Activated T-cell treated with anti-CD3 and anti-CD28 coated beads for 48 hours (primary cell): Measurements from ENCODE around the gene USP49.
A peak's percentile ranks its signal among the peaks of the same experiment; 100 is the strongest.
"Not testable (repeated sequence)": the region's sequence is repeated elsewhere in the genome, so short reads cannot be mapped to it uniquely, and the experiment has no call there.

Source experiments
- DNase-seq: peaks from one replicate; pipeline ENCODE4 v3.0.0-alpha.2; 2020; ENCODE audit warnings: low read depth

USP49 gene

DNA sequence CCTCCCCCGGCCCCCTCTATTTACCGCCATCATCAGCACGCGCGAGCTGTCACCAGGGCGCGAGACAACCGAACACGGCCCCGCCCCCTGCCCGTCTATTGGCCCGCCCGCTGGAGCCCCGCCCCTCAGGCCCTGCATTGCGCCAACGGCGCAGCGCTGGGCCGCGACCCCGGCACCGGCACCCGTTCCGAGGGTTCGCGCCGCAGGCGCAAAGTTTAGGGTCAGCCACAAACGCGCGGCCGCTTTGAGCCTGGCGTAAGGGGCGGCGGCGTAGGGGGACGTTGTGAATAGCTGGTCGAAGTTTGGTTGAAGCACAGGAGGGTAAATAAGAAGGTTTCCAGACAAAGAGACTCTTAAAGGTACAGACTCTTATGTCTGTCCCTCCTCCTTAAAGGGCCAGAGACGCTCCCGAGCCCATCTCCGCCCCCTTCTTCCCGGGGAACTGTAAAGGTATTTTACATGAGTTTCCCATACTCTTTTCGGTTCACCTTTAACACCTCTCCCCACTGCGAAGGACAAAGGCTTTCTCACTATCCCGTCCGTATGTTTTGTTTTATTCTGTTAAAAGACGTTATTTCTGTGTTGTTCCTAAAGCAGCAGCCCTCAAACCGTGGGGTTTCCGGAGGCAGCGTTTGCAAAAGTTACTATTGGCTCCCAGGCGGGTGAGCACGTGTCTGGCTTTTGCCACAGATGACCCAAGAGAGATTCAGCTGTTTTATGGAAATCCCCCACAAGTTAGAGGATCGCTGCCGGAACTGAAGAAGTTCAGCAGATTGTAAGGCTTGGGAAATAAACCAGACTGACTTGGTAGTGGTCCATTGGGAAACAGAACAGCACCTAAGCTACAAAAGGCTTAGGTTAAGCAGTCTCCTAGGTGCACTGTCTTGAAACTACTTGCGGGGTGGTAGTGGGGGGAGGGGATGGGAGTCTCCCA, at the start of gene USP49:
Gene USP49 (minus strand): TSS at position 76 of the 934 bp plus-strand sequence. CDS start 88,392 bp downstream, outside the sequence.
- peak; percentile 93 for DNase-seq

DNA sequence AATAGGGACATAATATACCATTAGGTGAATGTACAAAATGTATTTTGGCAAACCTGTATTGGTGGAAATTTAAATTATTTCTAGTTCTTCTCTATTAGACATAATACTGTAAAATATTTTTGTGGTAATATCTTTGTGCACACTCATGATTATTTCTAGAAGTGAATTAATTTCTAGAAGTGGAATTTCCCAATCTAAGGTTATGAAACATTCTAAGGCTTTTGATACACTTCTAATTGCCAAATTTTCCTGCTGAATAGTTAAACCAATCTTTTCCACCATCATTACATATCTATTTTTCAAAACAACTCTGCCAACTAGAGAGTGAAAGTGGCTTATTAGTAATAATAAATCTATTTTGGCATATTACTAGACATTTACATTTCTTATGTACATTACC, 48.3 kb upstream of the USP49 start:
- DNase-seq = no peak

DNA sequence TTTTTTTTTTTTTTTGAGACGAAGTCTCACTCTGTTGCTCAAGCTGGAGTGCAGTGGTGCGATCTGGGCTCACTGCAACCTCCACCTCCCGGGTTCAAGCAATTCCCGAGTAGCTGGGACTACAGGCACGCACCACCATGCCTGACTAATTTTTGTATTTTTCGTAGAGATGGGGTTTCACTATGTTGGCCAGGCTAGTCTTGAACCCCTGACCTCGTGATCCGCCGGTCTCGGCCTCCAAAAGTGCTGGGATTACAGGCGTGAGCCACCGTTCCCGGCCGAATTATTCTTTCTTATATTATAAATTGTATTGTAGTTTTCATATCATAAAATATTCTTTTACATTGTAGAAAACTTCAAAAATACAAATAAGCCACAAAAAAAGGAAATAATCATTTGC, 47.7 kb upstream of the USP49 start:
- not testable (repeated sequence) for DNase-seq

DNA sequence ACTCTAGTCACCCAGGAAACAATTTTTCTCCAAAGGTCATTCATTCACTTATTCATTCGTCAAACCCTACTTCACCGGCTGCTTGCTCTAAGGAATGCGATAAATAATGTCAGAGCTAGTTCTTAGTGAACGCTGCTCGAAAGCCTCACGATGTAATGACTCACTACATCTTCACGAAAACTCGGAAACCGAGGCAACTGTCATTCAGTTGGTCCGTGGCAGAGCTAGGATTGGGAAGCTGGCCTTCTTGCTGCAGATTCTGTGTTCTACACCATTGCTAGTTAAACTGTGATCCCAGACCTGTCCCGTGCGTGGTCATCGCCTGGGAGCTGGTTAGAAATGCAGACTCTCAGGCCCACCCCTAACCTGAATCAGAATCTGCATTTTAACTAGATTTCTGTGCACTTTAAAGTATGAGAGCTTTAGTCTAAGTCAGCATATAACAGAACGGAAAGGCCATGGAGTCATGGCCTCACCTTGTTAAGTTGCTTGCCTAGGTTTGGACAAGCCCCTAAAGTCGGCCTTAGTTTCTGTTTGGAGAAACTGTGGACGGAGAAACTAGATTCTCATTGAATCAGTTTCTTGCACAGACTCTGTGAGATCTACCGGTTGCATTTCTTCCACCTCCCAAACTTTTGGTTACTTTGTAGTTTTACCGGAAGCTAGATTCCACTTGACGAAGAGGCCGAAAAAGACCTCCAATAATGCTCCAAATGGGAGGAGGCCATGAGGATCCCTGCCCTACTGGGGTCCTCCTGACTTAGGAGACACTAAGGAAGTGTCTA, 47.1 kb upstream of the USP49 start:
- DNase-seq = no peak

DNA sequence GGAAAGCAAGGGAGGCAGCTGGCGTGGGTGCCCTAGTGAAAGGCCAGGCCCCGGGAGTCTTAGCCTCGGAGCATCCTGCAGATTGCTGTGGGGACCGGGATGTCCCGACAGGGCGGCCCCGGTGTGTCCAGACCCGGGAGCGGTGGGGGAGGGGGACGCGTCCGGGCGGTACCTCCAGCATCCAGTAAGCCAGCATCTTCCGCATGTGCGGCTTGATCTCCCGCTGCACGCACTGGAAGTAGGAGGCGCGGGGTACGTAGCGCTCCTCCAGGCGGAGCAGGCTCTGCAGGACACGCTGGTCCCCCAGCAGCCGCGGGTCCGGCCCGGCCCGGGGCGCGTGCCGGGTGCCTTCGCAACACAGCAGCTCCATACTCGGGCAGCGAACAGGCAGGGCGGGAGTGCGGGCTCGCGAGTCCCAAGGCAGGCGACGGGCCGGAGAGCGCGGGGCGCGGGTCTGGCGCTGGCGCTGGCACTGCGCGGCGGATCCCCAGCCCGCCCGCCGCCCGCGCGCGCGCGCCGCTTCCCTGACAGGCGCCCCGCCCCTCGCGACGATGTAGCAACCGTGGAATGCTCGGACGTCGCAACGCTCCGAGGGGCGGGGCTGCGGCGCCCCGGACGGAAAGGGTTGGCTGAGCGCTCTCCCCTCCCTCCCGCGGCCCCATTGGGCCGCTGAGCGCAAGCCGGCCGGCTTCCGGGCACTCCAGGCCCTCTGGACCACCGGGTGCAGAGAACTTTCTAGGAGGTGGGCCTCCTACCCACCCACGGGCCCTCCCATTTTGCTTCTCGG, 46.3 kb upstream of the USP49 start, which contains the start of gene CCND3:
Gene CCND3 (minus strand): TSS at position 529 of the 787 bp plus-strand sequence. CDS start 159 bp downstream, at position 370.
- peak; percentile 93 for DNase-seq

DNA sequence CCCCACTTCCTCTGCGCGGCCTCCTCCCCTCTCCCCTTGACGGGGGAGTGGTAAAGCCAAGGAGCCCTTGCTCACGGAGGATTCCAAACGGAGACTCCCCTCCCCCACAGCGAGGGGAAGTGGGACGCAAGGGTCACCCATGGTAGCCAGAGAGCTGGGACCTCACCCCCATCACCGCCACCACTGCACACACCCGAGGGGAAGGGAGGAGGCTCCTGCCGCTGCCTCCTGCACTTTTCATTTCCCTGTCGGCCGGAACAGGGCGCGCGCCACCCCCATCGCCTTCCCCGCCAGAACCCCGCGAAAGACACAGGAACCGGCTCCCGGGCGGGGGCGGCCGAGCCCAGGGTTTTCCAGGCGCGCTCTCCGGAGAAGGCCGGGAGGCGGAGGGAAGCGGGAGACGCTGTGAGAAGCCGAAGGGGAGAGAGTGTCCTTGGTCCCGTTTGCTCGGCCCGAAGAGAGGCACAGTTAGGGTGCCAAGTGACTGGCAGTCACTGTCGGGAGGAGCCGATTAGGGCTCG, 45.6 kb upstream of the USP49 start:
- DNase-seq = peak; percentile 46

DNA sequence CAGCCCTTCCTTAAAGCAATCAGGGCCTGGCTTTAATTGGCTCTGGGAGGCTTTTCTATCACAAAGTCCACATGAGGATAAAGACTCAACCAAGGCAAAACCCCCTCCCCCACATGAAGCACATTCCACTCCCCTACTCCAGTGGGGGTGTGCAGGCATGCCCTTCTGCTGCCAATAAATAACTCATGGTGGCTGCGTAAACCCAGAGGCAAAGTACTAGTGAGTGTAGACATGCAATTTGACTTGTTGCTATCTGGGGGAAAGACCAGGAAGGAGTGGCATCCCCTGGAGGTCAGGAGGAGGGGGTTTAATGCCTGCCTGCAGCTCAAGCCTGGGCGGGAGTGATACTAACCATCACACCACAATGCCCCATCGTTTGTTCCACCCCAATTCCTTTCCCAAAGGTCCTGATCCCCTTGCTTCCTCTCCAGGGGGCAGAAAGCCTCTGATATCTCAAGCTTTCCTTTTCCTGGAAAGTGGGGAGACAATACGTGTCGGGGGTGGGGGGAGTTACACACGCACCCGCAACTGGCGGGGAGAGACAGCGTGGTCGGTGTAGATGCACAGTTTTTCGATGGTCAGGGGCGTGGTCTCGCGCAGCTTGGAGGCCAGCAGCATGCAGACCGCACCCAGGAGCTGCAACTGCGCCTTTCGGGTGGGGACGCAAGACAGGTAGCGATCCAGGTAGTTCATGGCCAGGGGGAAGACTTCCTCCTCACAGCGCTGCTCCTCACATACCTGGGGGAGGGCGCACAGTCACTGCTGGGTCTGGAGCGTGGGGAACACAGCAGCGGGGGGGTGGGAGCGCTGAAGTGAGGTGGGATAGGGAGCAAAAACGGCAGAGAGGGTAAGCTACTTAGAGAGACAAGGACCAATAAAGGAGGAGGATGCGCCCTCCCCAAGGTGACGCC, 44.9 kb upstream of the USP49 start:
- DNase-seq = peak; percentile 42

DNA sequence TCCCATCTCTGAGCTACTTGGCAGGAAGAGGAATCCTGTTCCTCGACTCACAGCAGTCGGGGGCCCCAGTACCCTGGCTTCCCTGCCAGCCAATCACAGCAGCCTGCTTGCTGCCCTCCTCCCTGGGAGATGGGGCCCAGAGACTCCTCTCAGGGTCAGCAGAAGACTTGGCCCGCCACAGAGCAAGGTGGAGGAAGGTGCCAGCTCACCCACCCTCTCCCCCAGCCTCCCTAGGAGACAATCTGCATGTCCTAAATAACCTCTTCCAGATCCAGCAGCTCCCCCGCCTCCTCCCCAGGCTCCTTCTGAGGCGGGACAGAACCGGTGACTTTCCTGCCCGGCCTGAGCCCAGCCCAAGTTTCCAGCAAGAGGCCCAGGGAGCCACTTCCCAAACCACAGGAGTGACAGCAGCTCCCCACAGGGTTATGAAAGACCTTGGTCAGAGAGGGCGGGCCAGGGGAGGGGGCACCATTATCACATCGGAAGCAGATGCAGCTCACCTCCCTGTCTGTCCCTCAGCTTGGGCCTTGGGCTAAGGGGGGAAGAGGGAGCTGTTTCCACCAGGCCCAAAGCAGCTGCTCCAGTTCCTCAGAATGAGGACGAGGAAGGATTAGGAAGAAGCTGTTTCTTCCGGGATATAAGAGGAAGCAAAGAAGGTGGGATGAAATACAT, 44.1 kb upstream of the USP49 start:
- DNase-seq = no peak

DNA sequence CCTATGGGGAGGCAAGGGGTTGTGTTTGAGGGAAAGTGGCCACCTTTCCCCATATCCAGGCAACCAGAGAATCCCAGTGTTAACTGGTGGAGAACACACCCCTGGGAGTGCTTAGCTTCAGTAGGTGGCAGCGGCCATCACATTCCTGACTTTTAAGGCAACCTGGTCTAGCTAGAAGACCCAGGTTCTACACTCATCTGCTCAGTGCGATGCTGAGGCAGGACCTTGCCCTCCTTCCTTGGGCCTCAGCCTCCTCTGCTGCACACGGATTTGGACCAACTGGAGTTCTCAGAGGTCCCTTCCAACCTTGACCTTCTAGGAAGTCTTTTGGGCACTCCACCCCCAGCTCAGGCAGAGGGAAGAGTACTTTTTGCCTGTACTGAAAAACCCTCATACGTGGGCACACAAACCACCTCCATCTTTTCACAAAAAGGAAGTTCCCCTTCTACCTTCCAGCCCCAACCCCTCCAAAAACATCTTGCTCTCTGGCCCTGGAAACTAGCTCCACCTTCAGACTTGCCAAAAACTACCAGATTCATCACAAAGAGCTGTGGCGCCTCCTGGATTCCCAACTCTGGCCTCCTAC, 43.5 kb upstream of the USP49 start:
- DNase-seq = no peak

DNA sequence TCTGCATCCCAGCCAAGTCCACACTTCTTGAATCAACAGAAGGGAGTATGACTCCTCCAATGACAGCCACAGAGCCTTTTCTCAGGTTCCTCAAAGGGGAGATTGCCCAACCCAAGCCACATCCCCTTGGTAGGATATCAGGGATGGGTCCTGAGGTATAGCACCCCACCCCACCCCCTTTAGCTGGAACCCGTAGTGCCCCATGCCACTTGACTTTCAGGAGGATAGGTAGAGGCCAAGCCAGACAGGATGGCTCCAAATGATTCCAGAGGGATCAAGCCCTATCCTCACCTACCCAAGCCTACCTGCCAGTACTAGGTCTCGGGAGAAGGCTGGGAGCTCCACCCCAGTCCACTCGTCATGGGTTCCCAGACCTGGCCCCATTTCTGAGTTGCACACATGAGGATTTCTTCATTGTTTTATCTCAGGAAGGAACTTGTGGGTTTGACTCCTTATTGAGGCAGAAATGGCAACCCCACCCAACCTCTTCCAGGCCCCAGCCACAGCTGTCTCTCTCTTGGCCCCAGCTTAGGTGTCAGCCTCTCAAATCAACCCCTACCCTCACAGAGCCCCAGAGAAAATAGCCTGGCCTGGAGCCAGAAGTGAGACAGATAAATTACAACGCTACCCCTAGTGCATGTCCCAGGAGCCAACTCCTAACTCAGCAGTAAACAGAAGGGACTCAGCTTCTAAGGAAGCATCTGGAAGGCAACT, 42.8 kb upstream of the USP49 start:
- DNase-seq = no peak

DNA sequence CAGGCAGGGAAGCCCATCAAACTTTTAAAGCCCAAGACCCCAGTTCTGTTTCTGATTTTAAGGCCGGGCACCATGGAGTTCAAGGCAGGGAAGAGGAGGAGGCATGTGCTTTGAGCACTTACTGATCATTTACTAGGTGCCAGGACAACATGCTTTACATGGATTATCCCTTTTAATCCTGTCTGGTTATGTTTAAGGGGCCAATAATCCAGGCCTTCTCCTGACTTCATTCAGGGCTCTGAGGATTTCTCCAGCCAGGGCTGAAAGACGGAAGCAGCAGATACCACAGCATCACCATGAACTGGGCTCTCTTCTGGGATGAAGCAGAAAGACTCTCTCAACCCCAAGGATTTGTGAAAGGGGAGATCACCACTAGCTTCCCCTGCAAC, 42.3 kb upstream of the USP49 start:
- DNase-seq = no peak

DNA sequence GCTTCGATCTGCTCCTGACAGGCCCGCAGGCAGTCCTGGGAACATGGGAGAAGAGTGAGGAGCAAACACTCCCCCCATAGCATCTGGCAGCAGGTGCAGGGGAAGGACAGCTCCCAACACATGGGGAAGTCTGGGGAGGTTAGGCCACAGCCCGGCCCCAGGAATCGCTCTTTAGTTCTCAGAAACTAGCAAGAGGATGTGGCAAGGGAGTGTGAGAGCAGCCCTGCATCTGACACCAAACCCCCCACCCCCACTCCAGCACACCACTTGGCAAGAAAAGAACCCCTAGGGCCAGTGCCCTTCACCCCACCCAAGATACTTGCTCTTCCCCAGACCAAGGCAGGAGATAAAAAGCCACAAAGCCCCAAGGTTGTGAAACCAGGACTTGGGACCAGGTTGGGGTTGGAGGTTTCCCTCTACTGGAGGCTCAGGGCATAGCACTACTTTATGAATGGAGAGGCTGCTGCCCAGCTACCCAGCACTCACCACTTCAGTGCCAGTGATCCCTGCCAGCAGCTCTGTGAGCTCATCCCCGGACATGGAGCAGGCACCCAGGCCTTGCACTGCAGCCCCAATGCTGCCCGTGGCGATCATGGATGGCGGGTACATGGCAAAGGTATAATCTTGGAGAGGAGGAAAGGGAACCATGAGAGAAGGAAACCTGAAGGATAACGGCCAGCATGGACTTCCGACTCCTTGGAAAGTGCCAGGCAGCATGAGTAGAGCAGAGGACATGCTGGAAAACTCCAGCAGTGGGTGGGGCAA, 41.1 kb upstream of the USP49 start:
- peak; percentile 62 for DNase-seq

DNA sequence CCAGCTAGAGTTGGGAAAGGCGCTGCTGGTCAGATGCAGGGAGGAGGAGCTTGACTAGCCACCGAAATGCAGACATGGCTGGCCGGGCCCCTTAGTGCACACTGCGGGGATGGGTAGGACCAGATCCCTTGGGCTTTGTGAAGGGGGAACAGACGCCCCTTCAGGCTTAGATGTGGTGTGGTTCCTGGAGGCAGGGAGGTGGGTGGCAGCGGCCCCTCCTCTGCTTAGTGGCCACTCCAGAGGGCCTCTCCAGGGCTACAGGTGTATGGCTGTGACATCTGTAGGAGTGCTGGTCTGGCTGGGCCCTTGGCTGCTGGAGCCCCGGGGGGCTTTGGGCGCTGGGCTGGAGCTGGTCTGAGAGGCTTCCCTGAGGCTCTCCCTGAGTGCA, 40.5 kb upstream of the USP49 start:
- DNase-seq = no peak

DNA sequence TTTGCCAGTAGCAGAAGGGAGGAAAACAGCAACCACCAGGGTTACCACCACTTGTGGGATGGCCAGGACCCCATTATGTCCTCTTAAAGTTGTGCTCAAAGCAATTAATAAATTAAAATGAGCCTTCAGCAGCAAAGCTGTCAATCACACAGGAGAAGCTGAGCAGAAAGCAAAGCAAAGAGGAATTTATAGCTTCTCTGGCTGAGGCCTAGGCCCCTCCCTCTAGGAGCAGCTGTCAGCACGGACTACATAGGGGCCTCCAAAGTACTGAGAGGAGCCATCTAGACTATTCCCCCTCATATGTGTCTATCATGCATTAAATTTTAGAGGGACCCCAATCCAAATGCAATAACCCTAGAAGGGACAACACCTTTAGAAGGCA, 40.0 kb upstream of the USP49 start:
- no peak for DNase-seq

DNA sequence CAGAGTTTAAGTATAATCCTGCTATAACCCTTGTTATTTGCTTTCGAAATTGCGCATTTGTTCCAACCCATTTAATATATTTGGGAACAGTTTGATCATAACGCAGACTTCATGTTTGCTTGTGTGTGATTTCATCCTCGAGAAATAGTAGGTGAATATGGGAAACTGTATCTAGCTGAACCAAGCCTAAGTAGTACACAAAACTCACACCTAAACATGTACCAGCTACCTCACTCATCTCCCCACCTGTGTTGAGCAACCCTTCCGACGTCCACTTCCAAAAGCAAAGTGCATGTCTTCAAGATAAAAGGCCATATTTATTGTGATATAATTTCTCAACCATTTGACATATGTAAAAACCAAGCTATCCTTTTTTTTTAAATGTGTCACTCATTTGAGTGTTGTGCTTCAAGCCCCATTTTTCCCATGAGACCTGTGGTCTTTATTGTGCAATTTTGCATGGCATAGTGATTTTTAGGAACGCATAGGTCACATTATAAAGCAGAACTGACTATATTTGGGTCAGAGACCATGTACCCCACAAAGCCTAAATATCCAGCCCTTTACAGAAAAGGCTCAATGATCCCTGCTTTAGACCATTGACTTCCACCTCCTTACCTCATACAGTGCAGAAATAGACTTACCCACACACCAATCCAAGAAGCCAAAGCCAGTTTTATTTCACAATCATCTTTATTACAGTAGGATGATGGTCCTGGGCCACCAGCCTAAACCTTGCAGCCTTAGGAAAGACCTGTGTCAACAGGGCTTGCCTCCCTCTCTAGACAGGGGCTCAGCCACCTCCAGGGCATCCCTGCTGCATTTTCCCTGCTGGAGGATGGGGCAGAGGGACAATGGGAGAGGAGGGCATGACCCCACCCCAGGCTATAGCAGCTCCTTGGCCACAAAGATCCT, 39.4 kb upstream of the USP49 start:
- DNase-seq = no peak

DNA sequence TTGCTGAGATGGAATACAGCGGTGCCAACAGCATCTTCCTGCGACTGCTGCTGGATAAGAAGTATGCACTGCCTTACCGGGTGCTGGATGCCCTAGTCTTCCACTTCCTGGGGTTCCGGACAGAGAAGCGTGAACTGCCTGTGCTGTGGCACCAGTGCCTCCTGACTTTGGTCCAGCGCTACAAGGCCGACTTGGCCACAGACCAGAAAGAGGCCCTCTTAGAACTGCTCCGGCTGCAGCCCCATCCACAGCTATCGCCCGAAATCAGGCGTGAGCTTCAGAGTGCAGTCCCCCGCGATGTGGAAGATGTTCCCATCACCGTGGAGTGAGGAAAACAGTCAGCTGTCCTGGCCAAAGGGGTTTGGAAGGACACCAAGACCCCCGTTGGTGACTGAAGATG, 37.2 kb upstream of the USP49 start:
- DNase-seq = no peak

DNA sequence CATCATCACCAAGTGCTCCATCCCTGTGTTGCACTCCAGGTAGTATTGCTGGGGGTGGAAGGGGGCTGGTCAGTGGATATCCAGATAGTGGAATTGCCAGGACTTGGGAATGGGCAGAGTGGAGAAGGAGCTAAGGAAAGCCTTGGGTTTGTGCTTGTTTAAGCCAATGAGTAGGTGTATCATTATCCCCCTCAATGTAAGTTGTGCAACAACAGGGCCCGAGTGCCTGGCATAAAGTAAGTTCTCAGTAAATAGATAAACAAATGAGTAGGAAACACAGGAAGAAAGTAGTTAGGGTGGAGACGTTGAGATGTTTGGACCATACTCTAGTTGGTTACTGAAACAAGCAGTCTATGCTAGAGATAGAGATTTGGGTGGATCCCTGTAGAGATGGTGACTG, 36.6 kb upstream of the USP49 start:
- DNase-seq = no peak
